Testis (tissue), 2 donors: ENCODE results near the gene NUTM2D.
"Not testable (repeated sequence)": the region's sequence is repeated elsewhere in the genome, so short reads cannot be mapped to it uniquely, and the experiment has no call there.

Experiments
- CTCF ChIP-seq, 3 experiments: fragments of 450-650 bp in 2 of 3; fragments of 200-600 bp in 1 of 3; sonication (generic) in 1 of 3; IDR thresholded peaks; one replicate each; pipeline ENCODE4 v1.5.1; 2016 to 2019; ENCODE audit warnings: antibody characterized with exemption in 3 of 3, mild to moderate bottlenecking in 2 of 3, moderate library complexity in 1 of 3
- POLR2A ChIP-seq: fragments of 450-650 bp; IDR thresholded peaks from one replicate; pipeline ENCODE4 v1.6.1; 2017; ENCODE audit warnings: antibody characterized with exemption, mild to moderate bottlenecking, moderate library complexity

GRCh38 chr10:87327958-87328357 is 29.6 kb upstream of the NUTM2D start:
- TF ChIP-seq CTCF (IDR thresholded peaks at IDR 0.05); POLR2A: not testable (repeated sequence)
